Measurements from ENCODE around the gene ROBO1.

ROBO1 gene

GRCh38 chr3:78912259-78912658 is 855.5 kb downstream of the ROBO1 start:
- H3K36me3 ChIP-seq (ENCODE audit: insufficient read depth, low read depth, low read length), result no peaks in the 10 kb centered on the region
- H3K27ac ChIP-seq (ENCODE audit: low read length), result no peak overlapping the region
- H3K4me1 ChIP-seq (ENCODE audit: insufficient read depth, low read length), result peaks cover 5% of the 10 kb centered on the region; the same call in 1 of the 2 replicates
- no peaks in the 10 kb centered on the region for H3K27me3 ChIP-seq (ENCODE audit: insufficient read depth, low read length)
- H3K9ac ChIP-seq (ENCODE audit: low read depth, low read length), result no peak overlapping the region
- no peaks in the 10 kb centered on the region for H3K9me3 ChIP-seq (ENCODE audit: insufficient read depth, low read depth, low read length)
- no peak overlapping the region for H3K4me3 ChIP-seq (ENCODE audit: low read length)

- Histone ChIP-seq H3K4me1 (ENCODE audit: insufficient read depth, low read length) (peaks cover 5% of the 10 kb centered on the region; the same call in 1 of the 2 replicates), H3K27ac (ENCODE audit: low read length) (no peak overlapping the region), H3K9ac (ENCODE audit: low read depth, low read length) (no peak overlapping the region), H3K27me3 (ENCODE audit: insufficient read depth, low read length) (no peaks in the 10 kb centered on the region), H3K9me3 (ENCODE audit: insufficient read depth, low read depth, low read length) (no peaks in the 10 kb centered on the region), H3K4me3 (ENCODE audit: low read length) (no peak overlapping the region), H3K36me3 (ENCODE audit: insufficient read depth, low read depth, low read length) (no peaks in the 10 kb centered on the region)
These were observed 856.4 kb downstream of the ROBO1 start for GRCh38 chr3:78911394-78911793.

- Histone ChIP-seq H3K9ac (ENCODE audit: low read depth, low read length) (no peak overlapping the region), H3K9me3 (ENCODE audit: insufficient read depth, low read depth, low read length) (no peaks in the 10 kb centered on the region), H3K36me3 (ENCODE audit: insufficient read depth, low read depth, low read length) (no peaks in the 10 kb centered on the region), H3K27me3 (ENCODE audit: insufficient read depth, low read length) (no peaks in the 10 kb centered on the region), H3K27ac (ENCODE audit: low read length) (no peak overlapping the region), H3K4me1 (ENCODE audit: insufficient read depth, low read length) (no peaks in the 10 kb centered on the region), H3K4me3 (ENCODE audit: low read length) (no peak overlapping the region)
These were observed 859.6 kb downstream of the ROBO1 start for GRCh38 chr3:78908236-78908635.

GRCh38 chr3:78907367-78907766 is 860.4 kb downstream of the ROBO1 start:
- Histone ChIP-seq H3K9ac (ENCODE audit: low read depth, low read length) (no peak overlapping the region), H3K27me3 (ENCODE audit: insufficient read depth, low read length) (no peaks in the 10 kb centered on the region), H3K27ac (ENCODE audit: low read length) (no peak overlapping the region), H3K4me3 (ENCODE audit: low read length) (no peak overlapping the region), H3K36me3 (ENCODE audit: insufficient read depth, low read depth, low read length) (no peaks in the 10 kb centered on the region), H3K4me1 (ENCODE audit: insufficient read depth, low read length) (no peaks in the 10 kb centered on the region), H3K9me3 (ENCODE audit: insufficient read depth, low read depth, low read length) (no peaks in the 10 kb centered on the region)

- Histone ChIP-seq H3K36me3 (ENCODE audit: insufficient read depth, low read depth, low read length) (no peaks in the 10 kb centered on the region), H3K9ac (ENCODE audit: low read depth, low read length) (no peak overlapping the region), H3K4me3 (ENCODE audit: low read length) (no peak overlapping the region), H3K27ac (ENCODE audit: low read length) (no peak overlapping the region), H3K9me3 (ENCODE audit: insufficient read depth, low read depth, low read length) (no peaks in the 10 kb centered on the region), H3K4me1 (ENCODE audit: insufficient read depth, low read length) (no peaks in the 10 kb centered on the region), H3K27me3 (ENCODE audit: insufficient read depth, low read length) (no peaks in the 10 kb centered on the region)
These were observed 860.9 kb downstream of the ROBO1 start for GRCh38 chr3:78906930-78907329.

GRCh38 chr3:78906245-78906644 is 861.6 kb downstream of the ROBO1 start:
- H3K9me3 ChIP-seq (ENCODE audit: insufficient read depth, low read depth, low read length), result no peaks in the 10 kb centered on the region
- H3K27me3 ChIP-seq (ENCODE audit: insufficient read depth, low read length), result no peaks in the 10 kb centered on the region
- H3K36me3 ChIP-seq (ENCODE audit: insufficient read depth, low read depth, low read length), result no peaks in the 10 kb centered on the region
- H3K4me3 ChIP-seq (ENCODE audit: low read length), result no peak overlapping the region
- no peaks in the 10 kb centered on the region for H3K4me1 ChIP-seq (ENCODE audit: insufficient read depth, low read length)
- H3K27ac ChIP-seq (ENCODE audit: low read length), result no peak overlapping the region
- H3K9ac ChIP-seq (ENCODE audit: low read depth, low read length), result no peak overlapping the region

GRCh38 chr3:78905700-78906099 is 862.1 kb downstream of the ROBO1 start:
- Histone ChIP-seq H3K4me3 (ENCODE audit: low read length) (no peak overlapping the region), H3K27ac (ENCODE audit: low read length) (no peak overlapping the region), H3K36me3 (ENCODE audit: insufficient read depth, low read depth, low read length) (no peaks in the 10 kb centered on the region), H3K9ac (ENCODE audit: low read depth, low read length) (no peak overlapping the region), H3K9me3 (ENCODE audit: insufficient read depth, low read depth, low read length) (no peaks in the 10 kb centered on the region), H3K27me3 (ENCODE audit: insufficient read depth, low read length) (no peaks in the 10 kb centered on the region), H3K4me1 (ENCODE audit: insufficient read depth, low read length) (no peaks in the 10 kb centered on the region)

GRCh38 chr3:78901544-78901943 is 866.3 kb downstream of the ROBO1 start:
- Histone ChIP-seq H3K27me3 (ENCODE audit: insufficient read depth, low read length) (no peaks in the 10 kb centered on the region), H3K36me3 (ENCODE audit: insufficient read depth, low read depth, low read length) (no peaks in the 10 kb centered on the region), H3K27ac (ENCODE audit: low read length) (no peak overlapping the region), H3K4me1 (ENCODE audit: insufficient read depth, low read length) (peaks cover 4% of the 10 kb centered on the region; the same call in 1 of the 2 replicates), H3K9me3 (ENCODE audit: insufficient read depth, low read depth, low read length) (no peaks in the 10 kb centered on the region), H3K4me3 (ENCODE audit: low read length) (no peak overlapping the region), H3K9ac (ENCODE audit: low read depth, low read length) (no peak overlapping the region)

GRCh38 chr3:78900880-78901279 is 866.9 kb downstream of the ROBO1 start:
- Histone ChIP-seq H3K9me3 (ENCODE audit: insufficient read depth, low read depth, low read length) (no peaks in the 10 kb centered on the region), H3K36me3 (ENCODE audit: insufficient read depth, low read depth, low read length) (no peaks in the 10 kb centered on the region), H3K27me3 (ENCODE audit: insufficient read depth, low read length) (no peaks in the 10 kb centered on the region), H3K4me3 (ENCODE audit: low read length) (no peak overlapping the region), H3K27ac (ENCODE audit: low read length) (no peak overlapping the region), H3K9ac (ENCODE audit: low read depth, low read length) (no peak overlapping the region), H3K4me1 (ENCODE audit: insufficient read depth, low read length) (peaks cover 4% of the 10 kb centered on the region; the same call in 1 of the 2 replicates)

GRCh38 chr3:78900426-78900825 is 867.4 kb downstream of the ROBO1 start:
- Histone ChIP-seq H3K9me3 (ENCODE audit: insufficient read depth, low read depth, low read length) (no peaks in the 10 kb centered on the region), H3K27ac (ENCODE audit: low read length) (no peak overlapping the region), H3K4me3 (ENCODE audit: low read length) (no peak overlapping the region), H3K9ac (ENCODE audit: low read depth, low read length) (no peak overlapping the region), H3K4me1 (ENCODE audit: insufficient read depth, low read length) (peaks cover 4% of the 10 kb centered on the region; the same call in 1 of the 2 replicates), H3K36me3 (ENCODE audit: insufficient read depth, low read depth, low read length) (no peaks in the 10 kb centered on the region), H3K27me3 (ENCODE audit: insufficient read depth, low read length) (no peaks in the 10 kb centered on the region)

- Histone ChIP-seq H3K27ac (ENCODE audit: low read length) (no peak overlapping the region), H3K9me3 (ENCODE audit: insufficient read depth, low read depth, low read length) (no peaks in the 10 kb centered on the region), H3K9ac (ENCODE audit: low read depth, low read length) (no peak overlapping the region), H3K4me1 (ENCODE audit: insufficient read depth, low read length) (peaks cover 12% of the 10 kb centered on the region), H3K36me3 (ENCODE audit: insufficient read depth, low read depth, low read length) (no peaks in the 10 kb centered on the region), H3K4me3 (ENCODE audit: low read length) (no peak overlapping the region), H3K27me3 (ENCODE audit: insufficient read depth, low read length) (no peaks in the 10 kb centered on the region)
These were observed 872.3 kb downstream of the ROBO1 start for GRCh38 chr3:78895528-78895927.

- Histone ChIP-seq H3K36me3 (ENCODE audit: insufficient read depth, low read depth, low read length) (no peaks in the 10 kb centered on the region), H3K4me3 (ENCODE audit: low read length) (no peak overlapping the region), H3K27me3 (ENCODE audit: insufficient read depth, low read length) (no peaks in the 10 kb centered on the region), H3K9me3 (ENCODE audit: insufficient read depth, low read depth, low read length) (no peaks in the 10 kb centered on the region), H3K9ac (ENCODE audit: low read depth, low read length) (no peak overlapping the region), H3K4me1 (ENCODE audit: insufficient read depth, low read length) (peaks cover 12% of the 10 kb centered on the region), H3K27ac (ENCODE audit: low read length) (no peak overlapping the region)
These were observed 873.0 kb downstream of the ROBO1 start for GRCh38 chr3:78894787-78895186.

GRCh38 chr3:78893161-78893560 is 874.6 kb downstream of the ROBO1 start:
- Histone ChIP-seq H3K27me3 (ENCODE audit: insufficient read depth, low read length) (no peaks in the 10 kb centered on the region), H3K9ac (ENCODE audit: low read depth, low read length) (no peak overlapping the region), H3K27ac (ENCODE audit: low read length) (no peak overlapping the region), H3K4me3 (ENCODE audit: low read length) (no peak overlapping the region), H3K9me3 (ENCODE audit: insufficient read depth, low read depth, low read length) (no peaks in the 10 kb centered on the region), H3K4me1 (ENCODE audit: insufficient read depth, low read length) (peaks cover 12% of the 10 kb centered on the region), H3K36me3 (ENCODE audit: insufficient read depth, low read depth, low read length) (no peaks in the 10 kb centered on the region)
